GM12891 (cell line): Measurements from ENCODE around the gene SLAMF9.

Experiments
- DNase-seq: peaks from one replicate; pipeline ENCODE4 v3.0.0; 2011; ENCODE audit warnings: low spot score; ENCODE audit not compliant: insufficient read length
- FAIRE-seq: peaks from 2 replicates; lab custom pipeline; 2011; peaks lifted over from hg19 to GRCh38; lab: Jason Lieb, UNC
- PAX5 ChIP-seq: IDR thresholded peaks from 2 replicates; pipeline ENCODE4 v1.6.1; 2011; ENCODE audit warnings: low read length, moderate library complexity, mild to moderate bottlenecking; ENCODE audit not compliant: insufficient read depth, severe bottlenecking
- POLR2A ChIP-seq: IDR thresholded peaks from 2 replicates; pipeline ENCODE4 v1.6.1; 2011; ENCODE audit warnings: low read depth, low read length, control low read depth
- POLR2AphosphoS5 ChIP-seq: IDR thresholded peaks from 2 replicates; pipeline ENCODE4 v1.6.1; 2011; ENCODE audit warnings: low read depth, low read length, control low read depth
- POU2F2 ChIP-seq: IDR thresholded peaks from 2 replicates; pipeline ENCODE4 v1.6.1; 2011; ENCODE audit warnings: low read depth, mild to moderate bottlenecking, control low read depth, low read length, moderate library complexity
- SPI1 ChIP-seq: IDR thresholded peaks from 2 replicates; pipeline ENCODE4 v1.6.1; 2011; ENCODE audit warnings: low read depth, low read length, control low read depth
- TAF1 ChIP-seq: IDR thresholded peaks from 2 replicates; pipeline ENCODE4 v1.6.1; 2011; ENCODE audit warnings: low read depth, low read length, control low read depth

SLAMF9 gene

GRCh38 chr1:159920202-159920601, 33.8 kb downstream of the SLAMF9 start:
- FAIRE-seq, result no peak
- DNase-seq, result no peak
- no peak for TF ChIP-seq POLR2AphosphoS5
- no peak for TF ChIP-seq SPI1
- no peak for TF ChIP-seq TAF1

- no peak for DNase-seq
- FAIRE-seq, result no peak
- TF ChIP-seq SPI1 (no peak), POU2F2 (no peak), PAX5 (no peak), POLR2A (no peak), TAF1 (no peak), POLR2AphosphoS5 (no peak)
Measured at GRCh38 chr1:159919236-159919865, 34.7 kb downstream of the SLAMF9 start.

GRCh38 chr1:159918352-159919200, 35.5 kb downstream of the SLAMF9 start:
- DNase-seq (no peak), FAIRE-seq (no peak)
- TF ChIP-seq POLR2A (no peak), SPI1 (no peak), PAX5 (no peak), POU2F2 (no peak), POLR2AphosphoS5 (no peak), TAF1 (no peak)

GRCh38 chr1:159917533-159918351, 36.3 kb downstream of the SLAMF9 start:
- DNase-seq (no peak), FAIRE-seq (peak; percentile 5)
- peak; percentile 47; the same call in 1 of the 2 replicates for TF ChIP-seq POLR2A
- no peak for TF ChIP-seq POU2F2

GRCh38 chr1:159916242-159917051, 37.6 kb downstream of the SLAMF9 start:
- TF ChIP-seq PAX5 (no peak), POLR2A (no peak)
- DNase-seq, result no peak
- no peak for FAIRE-seq

GRCh38 chr1:159915571-159916241, 38.3 kb downstream of the SLAMF9 start:
- FAIRE-seq (no peak), DNase-seq (no peak)
- no peak for TF ChIP-seq PAX5
- TF ChIP-seq POLR2A, result peak; percentile 46; the same call in 1 of the 2 replicates
- 0 out of 2 replicates have a peak, but pooled peaks have one; percentile 25 for TF ChIP-seq POU2F2
- TF ChIP-seq TAF1, result no peak
- no peak for TF ChIP-seq SPI1
- TF ChIP-seq POLR2AphosphoS5, result peak; percentile 81

- no peak for TF ChIP-seq TAF1
- no peak for TF ChIP-seq POLR2A
- TF ChIP-seq POU2F2, result no peak
- TF ChIP-seq SPI1, result no peak
- TF ChIP-seq PAX5, result no peak
- TF ChIP-seq POLR2AphosphoS5, result no peak
- no peak for DNase-seq
- FAIRE-seq, result no peak
Measured at GRCh38 chr1:159914252-159915018, 39.6 kb downstream of the SLAMF9 start.

- peak; percentile 52; the same call in 1 of the 2 replicates for TF ChIP-seq POLR2A
- no peak for TF ChIP-seq PAX5
- TF ChIP-seq POLR2AphosphoS5, result peak; percentile 67
- DNase-seq (no peak), FAIRE-seq (no peak)
Measured at GRCh38 chr1:159913451-159914192, 40.4 kb downstream of the SLAMF9 start.
